HG03457 (cell line): ENCODE measurements around the gene SULT1A1.
"Not testable (repeated sequence)": the region's sequence is repeated elsewhere in the genome, so short reads cannot be mapped to it uniquely, and the experiment has no call there.

Experiments used
- ATAC-seq: cut with Tn5 transposase; IDR thresholded peaks from one replicate; pipeline ENCODE4 v1.9.1; 2021; ENCODE audit warnings: moderate number of reproducible peaks; ENCODE audit not compliant: unreplicated experiment

Gene SULT1A1

DNA sequence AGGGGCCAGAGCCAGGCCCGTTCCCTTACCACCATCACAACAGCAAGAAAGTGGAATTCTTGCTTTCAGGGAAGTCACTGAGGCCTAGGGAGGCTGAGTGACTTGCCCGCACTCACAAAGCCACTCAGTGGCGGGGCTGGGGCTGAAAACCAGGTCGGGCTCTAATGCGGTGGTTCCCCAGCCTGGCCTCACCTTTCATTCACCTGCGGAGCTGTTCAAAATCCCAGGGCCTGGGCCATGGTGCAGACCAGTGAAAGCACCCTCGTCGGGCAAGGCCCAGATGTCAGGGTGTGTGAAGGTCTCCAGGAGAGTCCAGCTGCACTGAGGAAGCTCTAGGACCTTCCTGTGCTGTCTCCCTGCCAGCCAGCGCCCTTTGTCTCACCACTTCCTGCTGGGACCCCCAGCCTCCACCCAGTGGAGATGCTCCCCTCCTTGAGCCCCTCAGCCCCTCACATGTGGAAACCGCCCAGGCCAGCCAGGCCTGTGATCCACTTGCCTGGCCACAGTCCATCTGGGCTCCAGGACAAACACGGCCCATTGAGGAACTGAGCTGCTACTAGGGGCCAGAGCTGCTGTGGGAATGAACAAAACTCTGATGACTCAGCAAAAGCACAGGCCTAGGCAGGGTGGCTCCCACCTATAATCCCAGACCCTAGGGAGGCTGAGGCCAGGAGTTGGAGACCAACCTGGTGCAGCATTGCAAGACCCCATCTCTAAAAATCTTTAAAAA lies 812 bp downstream of the SULT1A1 start:
- not testable (repeated sequence) for ATAC-seq

DNA sequence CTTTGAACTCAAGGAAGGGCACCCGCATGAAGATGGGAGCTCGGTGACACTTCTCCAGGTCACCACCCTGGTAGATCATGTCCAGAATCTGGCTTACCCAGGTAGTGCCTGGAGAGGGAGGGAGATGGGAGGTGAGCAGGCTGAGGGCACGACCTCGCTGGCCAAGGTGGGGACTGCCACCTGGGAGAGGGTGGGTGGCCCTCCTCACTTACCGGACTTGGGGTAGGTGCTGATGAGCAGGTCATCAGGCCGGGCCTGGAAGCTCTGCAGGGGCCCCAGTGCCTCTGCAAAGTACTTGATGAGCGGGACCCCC lies 1.4 kb downstream of the SULT1A1 start:
- ATAC-seq = not testable (repeated sequence)

DNA sequence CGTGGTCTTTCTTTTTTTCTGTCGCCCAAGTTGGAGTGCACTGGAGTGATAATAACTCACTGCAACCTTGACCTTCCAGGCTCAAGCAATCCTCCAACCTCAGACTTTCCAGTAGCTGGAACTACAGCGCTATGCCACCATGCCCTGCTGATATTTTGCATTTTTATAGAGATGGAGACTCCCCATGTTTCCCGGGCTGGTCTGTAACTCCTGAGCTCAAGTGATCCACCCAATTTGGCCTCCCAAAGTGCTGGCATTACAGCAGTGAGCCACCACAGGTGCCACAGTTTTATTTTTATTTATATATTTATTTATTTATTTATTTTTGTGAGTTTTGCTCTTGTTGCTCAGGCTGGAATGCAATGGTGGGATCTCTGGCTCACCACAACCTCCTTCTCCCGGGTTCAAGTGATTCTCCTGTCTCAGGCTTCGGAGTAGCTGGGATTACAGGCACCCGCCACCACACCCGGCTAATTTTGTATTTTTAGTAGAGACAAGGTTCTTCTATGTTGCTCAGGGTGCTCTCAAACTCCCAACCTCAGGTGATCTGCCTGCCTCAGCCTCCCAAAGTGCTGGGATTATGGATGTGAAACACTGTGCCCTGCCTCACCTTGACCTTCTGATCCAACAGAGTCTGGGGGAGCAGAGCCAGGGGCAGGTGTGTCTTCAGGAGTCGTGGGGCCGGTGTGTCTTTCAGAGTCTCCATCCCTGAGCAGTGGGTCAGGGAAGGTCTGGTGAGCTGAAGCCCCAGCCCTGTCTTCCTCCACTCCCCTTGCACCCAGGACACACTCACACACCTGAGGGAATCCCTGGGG lies 2.0 kb downstream of the SULT1A1 start:
- not testable (repeated sequence) for ATAC-seq

- no peak for ATAC-seq
Measured at GRCh38 chr16:28607116-28607623, 2.7 kb downstream of the SULT1A1 start.

GRCh38 chr16:28606291-28607115 lies 3.3 kb downstream of the SULT1A1 start:
- ATAC-seq = no peak

DNA sequence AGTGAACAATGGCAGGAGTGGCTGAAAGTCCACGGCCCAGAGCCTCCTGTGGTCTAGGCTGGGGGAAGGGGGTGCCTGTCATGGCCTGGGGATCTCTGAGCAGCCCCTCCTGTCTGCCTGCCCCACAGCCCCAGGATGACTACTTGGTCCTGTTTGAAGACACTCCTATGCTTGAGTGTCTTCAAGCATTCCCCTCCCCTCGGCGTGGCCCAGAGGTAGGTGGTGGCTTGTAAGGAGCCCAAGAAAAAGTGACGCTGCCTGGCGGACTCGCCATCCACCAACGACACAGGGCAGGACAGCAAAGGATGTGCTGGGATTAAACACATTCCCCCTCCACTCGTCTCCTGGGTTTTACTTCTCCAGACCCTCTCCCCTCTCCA lies 5.7 kb downstream of the SULT1A1 start:
- ATAC-seq = no peak

GRCh38 chr16:28603381-28604185 lies 6.3 kb downstream of the SULT1A1 start:
- no peak for ATAC-seq

DNA sequence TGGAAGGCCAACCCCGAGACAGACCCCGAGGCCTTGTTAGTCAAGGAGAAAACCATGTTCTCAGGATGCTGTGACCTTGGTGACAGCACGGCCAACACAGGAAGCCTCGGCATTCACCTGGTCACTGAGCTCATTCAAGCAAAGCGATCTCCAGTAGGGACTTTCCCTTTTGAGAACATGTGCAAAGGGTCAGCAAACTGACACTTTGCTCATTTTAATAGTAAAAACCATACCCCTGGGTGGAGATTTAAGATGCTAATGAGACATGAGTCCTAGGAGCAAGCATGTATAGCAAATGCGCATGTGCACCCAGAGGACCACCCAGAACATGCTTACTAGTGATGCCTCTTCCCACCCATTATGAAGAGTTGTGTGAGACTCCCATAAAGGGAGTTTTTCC lies 7.3 kb downstream of the SULT1A1 start:
- no peak for ATAC-seq

DNA sequence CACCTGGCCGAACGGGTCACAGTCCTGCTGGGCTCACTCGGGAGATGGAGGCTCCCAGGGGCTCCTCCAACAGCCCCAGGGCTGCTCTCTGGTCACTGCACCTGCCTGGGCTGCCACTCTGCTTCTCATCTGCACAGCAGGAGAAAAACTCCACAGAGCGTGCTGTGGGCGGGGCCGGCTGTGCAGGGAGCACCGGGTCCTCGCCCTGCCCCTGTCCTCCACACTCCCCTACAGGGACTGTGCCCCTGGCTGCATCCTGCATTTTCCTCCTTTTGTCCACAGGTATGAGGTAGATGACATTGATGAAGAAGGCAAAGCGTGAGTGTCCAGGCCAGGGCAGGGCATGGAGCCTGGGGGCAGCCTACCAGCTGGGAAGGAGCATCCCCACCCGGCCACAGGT lies 7.8 kb downstream of the SULT1A1 start:
- ATAC-seq = not testable (repeated sequence)

DNA sequence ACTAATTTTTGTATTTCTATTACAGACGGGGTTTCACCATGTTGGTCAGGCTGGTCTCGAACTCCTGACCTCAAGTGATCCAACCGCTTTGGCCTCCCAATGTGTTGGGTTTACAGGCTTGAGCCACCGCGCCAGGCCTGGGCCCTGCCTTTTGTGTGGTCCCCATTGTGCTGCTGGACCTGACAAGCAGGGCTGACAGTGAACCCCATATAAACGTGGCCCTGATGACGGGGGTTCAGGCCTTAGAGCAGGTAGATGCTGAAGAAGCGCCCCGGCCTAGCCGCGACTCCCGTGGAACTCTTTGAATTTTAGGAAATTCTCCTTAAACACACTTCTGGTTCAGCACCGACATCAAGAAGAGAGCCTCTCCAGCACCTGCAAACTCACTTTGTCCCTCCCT lies 8.3 kb downstream of the SULT1A1 start:
- not testable (repeated sequence) for ATAC-seq

- ATAC-seq = not testable (repeated sequence)
Measured at GRCh38 chr16:28600965-28601364, 8.9 kb downstream of the SULT1A1 start.

DNA sequence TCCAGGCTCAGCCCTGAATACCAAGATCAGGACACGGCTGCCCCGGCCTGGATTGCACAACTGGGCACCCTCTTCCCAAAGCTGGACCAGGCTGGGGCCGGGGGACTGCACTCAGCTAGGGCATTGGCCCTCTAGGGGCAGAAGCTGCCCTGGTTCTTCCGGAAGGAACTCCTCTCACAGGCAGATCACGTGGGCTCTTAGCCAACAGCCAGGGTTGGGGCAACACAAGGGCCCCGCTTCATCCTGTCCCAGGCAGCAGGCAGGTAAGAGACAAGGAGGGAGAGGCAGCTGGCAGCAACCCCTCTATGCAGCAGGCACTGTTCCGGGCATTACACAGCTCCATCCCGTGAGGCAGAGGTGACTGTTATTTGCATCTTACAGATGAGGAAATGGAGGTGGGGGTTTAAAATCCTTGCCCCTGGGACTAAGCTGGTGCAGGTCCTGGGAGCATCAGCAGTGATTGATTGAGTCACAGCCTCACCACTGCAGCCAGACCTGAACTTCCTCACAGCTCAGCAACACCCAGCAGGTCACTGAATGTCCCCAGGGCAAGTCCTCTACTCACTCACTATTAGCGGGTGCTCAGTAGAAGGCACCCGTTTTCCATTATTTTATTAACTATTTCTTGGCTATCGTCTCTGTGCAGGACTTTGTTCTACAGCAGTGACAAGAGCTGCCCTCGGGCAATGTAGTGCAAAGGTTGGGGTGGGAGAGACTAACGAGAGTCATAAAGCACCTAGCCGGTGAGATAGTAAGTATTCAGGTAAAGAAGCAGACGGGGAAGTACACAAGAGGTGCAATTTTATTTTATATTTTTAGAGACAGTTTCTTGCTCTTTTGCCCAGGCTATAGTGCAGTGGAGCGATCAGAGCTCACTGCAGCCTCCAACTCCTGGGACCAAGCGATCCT lies 10.2 kb downstream of the SULT1A1 start:
- ATAC-seq = not testable (repeated sequence)

- no peak for ATAC-seq
Measured at GRCh38 chr16:28597692-28598261, 12.1 kb downstream of the SULT1A1 start.

DNA sequence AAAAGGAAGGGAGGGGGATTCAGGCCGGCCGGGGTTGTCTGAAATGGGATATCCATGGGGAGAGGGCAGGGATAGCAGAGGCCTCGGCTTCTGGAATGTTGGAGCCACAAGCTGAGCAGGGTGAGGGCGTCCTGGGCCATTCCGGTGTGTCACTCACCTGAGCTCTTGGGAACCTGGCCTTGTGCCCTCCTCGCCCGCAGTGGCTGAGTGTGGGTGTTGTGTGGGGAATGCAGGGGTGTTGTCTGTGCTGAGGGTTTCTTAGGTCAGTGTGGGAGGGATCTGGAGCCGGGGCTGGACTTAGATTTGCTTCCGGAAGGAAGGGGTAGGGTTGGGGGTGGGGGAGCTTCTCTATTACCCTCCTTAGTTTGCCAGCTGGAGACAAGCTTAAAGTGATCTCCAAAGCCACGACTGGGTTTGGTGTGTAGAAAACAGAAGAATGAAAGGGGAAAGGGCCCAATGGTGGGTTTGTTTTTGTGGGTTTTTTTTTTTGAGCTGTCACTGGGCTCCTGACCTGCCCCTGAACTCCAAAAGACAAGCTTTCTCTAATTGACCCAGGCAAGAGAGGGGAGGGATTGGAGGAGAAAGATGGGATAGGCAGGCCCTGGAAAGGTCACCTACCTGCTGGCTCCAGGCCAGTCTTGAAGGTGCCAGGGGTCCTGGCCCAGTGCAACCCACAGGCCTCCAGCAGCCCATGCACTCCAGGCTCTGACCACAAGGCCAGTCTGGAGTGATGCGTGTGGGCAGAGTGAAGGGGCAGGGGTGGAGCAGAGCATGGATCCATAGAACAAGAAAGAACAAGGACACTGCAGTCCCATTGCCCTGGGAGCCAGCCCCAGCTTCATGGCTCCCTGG lies 12.8 kb downstream of the SULT1A1 start, which contains the start of gene SULT1A2:
Gene SULT1A2 (minus strand): TSS at position 211 of the 852 bp plus-strand sequence. CDS start 1,120 bp downstream, outside the sequence.
- no peak for ATAC-seq

DNA sequence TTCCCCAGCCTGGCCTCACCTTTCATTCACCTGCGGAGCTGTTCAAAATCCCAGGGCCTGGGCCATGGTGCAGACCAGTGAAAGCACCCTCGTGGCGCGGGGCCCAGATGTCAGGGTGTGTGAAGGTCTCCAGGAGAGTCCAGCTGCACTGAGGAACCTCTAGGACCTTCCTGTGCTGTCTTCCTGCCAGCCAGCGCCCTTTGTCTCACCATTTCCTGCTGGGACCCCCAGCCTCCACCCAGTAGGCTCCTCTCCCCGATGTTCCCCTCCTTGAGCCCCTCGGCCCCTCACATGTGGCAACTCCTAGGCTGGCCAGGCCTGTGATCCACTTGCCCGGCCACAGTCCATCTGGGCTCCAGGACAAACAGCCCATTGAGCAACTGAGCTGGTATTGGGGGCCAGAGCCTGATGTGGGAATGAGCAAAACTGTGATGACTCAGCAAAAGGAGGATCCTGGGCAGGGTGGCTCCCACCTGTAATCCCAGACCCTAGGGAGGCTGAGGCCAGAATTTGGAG lies 13.7 kb downstream of the SULT1A1 start:
- ATAC-seq = no peak

DNA sequence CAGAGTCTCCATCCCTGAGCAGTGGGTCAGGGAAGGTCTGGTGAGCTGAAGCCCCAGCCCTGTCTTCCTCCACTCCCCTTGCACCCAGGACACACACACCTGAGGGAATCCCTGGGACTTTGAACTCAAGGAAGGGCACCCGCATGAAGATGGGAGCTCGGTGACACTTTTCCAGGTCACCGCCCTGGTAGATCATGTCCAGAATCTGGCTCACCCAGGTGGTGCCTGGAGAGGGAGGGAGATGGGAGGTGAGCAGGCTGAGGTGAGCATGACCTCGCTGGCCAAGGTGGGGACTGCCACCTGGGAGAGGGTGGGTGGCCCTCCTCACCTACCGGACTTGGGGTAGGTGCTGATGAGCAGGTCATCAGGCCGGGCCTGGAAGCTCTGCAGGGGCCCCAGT lies 14.4 kb downstream of the SULT1A1 start:
- ATAC-seq = not testable (repeated sequence)

DNA sequence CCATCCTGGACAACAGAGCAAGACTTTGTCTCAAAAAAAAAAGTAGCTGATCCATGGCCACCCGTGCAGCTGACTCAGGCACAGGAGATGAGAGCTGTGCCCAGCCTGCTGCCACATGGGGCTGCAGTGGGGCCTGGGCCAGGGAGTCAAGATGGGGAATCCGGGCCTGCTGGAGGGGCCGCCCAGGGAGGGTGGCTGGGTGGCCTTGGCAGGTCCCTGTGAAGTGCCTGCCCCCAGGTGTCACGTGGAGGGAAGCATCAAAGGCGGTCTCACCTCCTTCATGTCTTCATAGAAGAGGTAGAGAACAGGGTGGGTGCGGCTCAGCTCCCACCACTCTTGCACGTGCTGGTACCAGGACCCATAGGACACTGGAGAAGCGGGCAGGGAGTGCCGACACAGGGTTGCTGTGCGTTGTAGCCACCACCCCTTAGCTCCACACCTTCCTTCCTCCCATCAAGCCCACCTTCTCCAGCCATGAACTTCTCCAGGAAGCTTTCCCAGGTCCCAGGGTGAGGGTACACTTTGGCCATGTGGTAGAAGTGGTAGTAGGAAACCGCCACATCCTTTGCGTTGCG lies 16.8 kb downstream of the SULT1A1 start:
- no peak for ATAC-seq
